HG03095 (cell line): Measurements from ENCODE around the gene DAZAP1.
"Not testable (repeated sequence)": the region's sequence is repeated elsewhere in the genome, so short reads cannot be mapped to it uniquely, and the experiment has no call there.

Experiments used
- ATAC-seq: cut with Tn5 transposase; IDR thresholded peaks from one replicate; pipeline ENCODE4 v1.9.1; 2021; ENCODE audit warnings: moderate library complexity; ENCODE audit not compliant: unreplicated experiment

Gene DAZAP1

GRCh38 chr19:1410136-1410786, 2.9 kb downstream of the DAZAP1 start:
- no peak for ATAC-seq

DNA sequence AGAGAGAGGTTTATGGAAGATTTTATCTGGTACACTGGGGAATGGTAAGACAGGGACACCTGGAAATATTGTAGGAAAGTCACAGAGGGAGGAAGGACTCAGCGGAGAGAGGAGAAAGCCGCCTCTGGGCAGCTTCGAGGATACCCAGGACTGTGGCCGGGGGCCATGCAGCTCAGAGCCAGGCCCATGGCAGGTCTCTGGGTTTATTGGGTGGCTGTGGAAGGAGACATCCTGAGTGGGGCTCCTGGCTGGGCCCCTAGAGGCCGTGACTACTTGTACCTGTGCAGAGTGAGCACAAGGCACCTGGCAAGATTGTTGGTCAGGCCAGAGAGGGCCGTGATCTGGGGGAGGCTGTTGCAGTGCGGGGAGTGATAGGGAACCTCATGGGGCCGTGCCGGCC, 3.4 kb downstream of the DAZAP1 start:
- ATAC-seq = no peak

- ATAC-seq = no peak
Measured at GRCh38 chr19:1411255-1412191, 4.1 kb downstream of the DAZAP1 start.

- ATAC-seq = no peak
Measured at GRCh38 chr19:1412323-1412923, 5.0 kb downstream of the DAZAP1 start.

- ATAC-seq = no peak
Measured at GRCh38 chr19:1412995-1413800, 5.8 kb downstream of the DAZAP1 start.

DNA sequence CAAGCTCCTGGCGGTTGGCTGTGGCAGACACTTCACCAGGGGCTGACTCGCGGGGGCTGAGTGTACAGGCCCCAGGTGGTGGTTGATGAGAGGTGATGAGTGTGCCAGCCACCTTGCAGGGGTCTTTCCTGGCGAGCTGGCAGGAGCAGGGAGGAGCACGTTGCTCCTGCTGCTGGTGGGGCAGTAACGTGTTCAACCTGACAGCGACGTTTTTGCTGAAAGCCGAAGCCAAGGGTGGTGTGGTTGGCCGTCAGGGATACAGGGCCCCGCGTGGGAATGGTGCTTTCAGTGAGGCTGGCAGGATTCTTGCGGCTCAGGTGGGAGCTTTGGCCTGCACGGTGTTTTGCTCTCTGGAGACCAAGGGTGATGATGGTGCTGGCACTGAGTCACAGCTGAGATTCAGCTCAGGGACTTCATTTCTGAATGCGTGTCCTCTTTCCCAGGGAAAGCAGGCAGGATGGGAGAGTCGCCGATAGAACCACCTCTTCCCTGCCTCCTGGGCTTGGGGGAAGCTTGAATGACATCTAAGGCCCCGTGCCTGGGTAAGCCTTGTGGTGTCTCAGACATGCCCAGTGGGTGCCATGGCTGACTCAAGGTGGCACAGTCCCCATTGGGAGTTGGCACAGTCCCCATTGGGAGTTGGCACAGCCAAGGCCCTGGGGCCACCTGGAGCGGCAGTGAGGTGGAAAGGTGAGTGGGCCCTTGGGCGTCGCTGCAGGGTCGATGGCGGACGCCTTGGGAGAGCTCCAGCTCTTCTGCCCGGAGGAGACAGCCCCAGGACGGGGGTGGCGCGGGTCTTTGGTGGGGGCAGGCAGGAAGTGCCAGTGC, 8.8 kb downstream of the DAZAP1 start:
- no peak for ATAC-seq

- ATAC-seq = no peak
Measured at GRCh38 chr19:1417145-1417544, 9.8 kb downstream of the DAZAP1 start.

GRCh38 chr19:1417681-1418495, 10.5 kb downstream of the DAZAP1 start:
- no peak for ATAC-seq

- no peak for ATAC-seq
Measured at GRCh38 chr19:1418496-1418775, 11.1 kb downstream of the DAZAP1 start.

DNA sequence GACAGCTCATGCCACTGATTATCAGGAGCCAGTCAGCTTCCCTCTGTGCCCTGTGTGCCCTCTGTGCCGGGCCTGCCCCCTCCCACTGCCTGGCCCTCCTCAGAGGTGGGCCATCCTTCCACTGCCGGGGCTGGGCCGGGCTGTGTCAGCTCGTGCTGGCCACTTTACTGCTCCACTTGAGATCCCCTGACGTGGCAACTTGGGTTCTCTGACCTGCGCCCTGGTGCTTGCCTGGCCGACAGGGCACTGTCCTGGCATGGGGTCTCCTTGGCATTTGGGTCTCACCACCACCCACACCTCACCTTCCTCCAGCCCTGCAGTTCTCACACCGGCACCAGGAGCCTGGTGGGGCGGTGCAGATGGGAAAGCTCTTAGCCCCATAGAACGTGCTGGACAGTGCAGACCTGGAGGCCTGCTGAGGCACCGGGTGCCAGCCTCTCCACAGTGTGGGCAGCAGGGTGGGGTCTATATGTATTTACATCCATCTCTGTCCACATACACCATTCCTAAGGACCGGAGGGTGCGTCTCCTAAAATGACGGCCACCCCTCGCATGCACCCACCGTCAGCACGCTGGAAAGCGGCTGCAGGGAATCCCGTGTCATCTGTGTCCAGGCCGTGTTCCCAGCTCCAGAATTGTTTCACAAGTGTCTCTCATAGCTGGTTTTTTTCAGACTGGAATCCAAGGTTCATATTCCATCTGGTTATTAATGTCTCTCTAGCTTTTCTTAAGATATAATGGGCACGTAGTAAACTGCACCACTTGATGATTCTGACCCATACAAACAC, 11.8 kb downstream of the DAZAP1 start:
- ATAC-seq = no peak

- ATAC-seq = not testable (repeated sequence)
Measured at GRCh38 chr19:1420085-1420484, 12.7 kb downstream of the DAZAP1 start.

DNA sequence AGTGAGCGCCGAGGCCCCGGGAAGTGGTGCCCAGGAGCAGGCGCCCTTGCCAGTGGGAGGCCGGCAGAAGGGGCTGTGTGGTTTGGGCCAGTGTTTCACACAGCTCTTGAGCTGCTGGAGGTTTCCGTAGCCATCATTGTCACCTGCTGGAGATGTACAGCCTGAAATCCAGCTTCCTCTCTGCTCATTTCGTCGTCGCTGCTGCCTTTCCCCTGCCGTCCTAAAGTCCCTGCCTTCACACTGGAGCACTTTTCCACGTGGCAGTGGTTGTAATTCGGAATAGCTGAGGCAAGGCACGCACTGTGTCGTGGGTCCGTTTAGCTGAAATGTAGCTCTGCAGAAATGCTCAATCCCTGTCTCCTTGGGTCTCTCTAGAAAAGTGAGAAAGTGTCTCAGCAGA, 13.2 kb downstream of the DAZAP1 start:
- ATAC-seq = no peak

GRCh38 chr19:1421218-1421957, 14.0 kb downstream of the DAZAP1 start:
- no peak for ATAC-seq

- no peak for ATAC-seq
Measured at GRCh38 chr19:1421958-1422305, 14.5 kb downstream of the DAZAP1 start.

GRCh38 chr19:1422360-1422759, 15.0 kb downstream of the DAZAP1 start:
- ATAC-seq = no peak

GRCh38 chr19:1422943-1423342, 15.6 kb downstream of the DAZAP1 start:
- ATAC-seq = no peak

GRCh38 chr19:1423436-1424191, 16.2 kb downstream of the DAZAP1 start:
- no peak for ATAC-seq
